ENCODE measurements around the gene MBNL2. TPM values are rescaled to one million over a fixed set of nuclear protein-coding genes. Genes with fewer than 3 reads are reported as not detected.

MBNL2 gene
- total RNA-seq, 2 experiments from 2014 or later: 2.7 to 7.4 TPM

DNA sequence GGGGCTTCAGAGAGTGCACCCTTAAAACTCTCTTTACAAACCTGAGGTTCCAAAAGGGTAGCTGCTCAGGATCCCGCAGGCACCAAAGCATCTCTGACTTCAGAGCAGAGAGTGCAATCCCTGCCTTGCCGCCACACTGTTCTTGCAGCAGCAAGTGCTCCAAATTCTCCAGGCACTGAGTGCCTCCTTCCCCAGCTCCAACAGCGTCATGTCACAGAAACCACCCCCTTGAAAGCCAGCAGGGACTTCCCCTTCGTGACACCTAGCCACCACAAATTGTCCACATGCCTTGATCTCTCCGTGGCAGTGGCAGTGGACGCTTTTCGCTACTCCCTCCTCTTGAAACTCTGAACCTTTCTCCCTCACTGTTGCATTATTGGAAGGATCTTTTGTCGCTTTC lies 39.9 kb downstream of the MBNL2 start:
- H3K9me2 ChIP-seq (ENCODE audit: insufficient read depth, low read length): no peaks in the 10 kb centered on the region
- no peak overlapping the region for H2AFZ ChIP-seq (ENCODE audit: low read length)
- intact Hi-C loops (cut with micrococcal nuclease; ENCODE audit: unreplicated experiment): no loop called here
- H3K36me3 ChIP-seq (ENCODE audit: insufficient read depth, low read length): no peaks in the 10 kb centered on the region
- BruUV-seq (replicated peaks): no TSS peak
- H3K4me2 ChIP-seq (ENCODE audit: low read length): no peak overlapping the region
- no peaks in the 10 kb centered on the region; the same call in 1 of the 2 replicates for H4K20me1 ChIP-seq (ENCODE audit: insufficient read depth, low read length)
- H3K79me2 ChIP-seq (ENCODE audit: insufficient read depth, low read depth, low read length): no peaks in the 10 kb centered on the region
- H3K4me1 ChIP-seq (ENCODE audit: insufficient read depth, low read length, poor library complexity, severe bottlenecking): peaks cover 8% of the 10 kb centered on the region
- no peak overlapping the region for H3K27ac ChIP-seq (ENCODE audit: low read depth, low read length, poor library complexity, severe bottlenecking)
- TF ChIP-seq, protein P1, sequence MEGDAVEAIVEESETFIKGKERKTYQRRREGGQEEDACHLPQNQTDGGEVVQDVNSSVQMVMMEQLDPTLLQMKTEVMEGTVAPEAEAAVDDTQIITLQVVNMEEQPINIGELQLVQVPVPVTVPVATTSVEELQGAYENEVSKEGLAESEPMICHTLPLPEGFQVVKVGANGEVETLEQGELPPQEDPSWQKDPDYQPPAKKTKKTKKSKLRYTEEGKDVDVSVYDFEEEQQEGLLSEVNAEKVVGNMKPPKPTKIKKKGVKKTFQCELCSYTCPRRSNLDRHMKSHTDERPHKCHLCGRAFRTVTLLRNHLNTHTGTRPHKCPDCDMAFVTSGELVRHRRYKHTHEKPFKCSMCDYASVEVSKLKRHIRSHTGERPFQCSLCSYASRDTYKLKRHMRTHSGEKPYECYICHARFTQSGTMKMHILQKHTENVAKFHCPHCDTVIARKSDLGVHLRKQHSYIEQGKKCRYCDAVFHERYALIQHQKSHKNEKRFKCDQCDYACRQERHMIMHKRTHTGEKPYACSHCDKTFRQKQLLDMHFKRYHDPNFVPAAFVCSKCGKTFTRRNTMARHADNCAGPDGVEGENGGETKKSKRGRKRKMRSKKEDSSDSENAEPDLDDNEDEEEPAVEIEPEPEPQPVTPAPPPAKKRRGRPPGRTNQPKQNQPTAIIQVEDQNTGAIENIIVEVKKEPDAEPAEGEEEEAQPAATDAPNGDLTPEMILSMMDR (conservative IDR thresholded peaks at IDR 0.05; ENCODE audit: low read length): no peak
- no peak for TF ChIP-seq EZH2phosphoT487 (IDR thresholded peaks at IDR 0.05; ENCODE audit: borderline replicate concordance, low read depth, low read length)
- H3K9me3 ChIP-seq (ENCODE audit: low read length): no peaks in the 10 kb centered on the region
- DNase-seq (ENCODE audit: low spot score): no peak
- CTCF ChIA-PET (ENCODE audit: unreplicated experiment): no interaction called here
- H3K4me3 ChIP-seq (ENCODE audit: low read depth, low read length, poor library complexity, severe bottlenecking): no peak overlapping the region
- POLR2A ChIA-PET: no interaction called here

DNA sequence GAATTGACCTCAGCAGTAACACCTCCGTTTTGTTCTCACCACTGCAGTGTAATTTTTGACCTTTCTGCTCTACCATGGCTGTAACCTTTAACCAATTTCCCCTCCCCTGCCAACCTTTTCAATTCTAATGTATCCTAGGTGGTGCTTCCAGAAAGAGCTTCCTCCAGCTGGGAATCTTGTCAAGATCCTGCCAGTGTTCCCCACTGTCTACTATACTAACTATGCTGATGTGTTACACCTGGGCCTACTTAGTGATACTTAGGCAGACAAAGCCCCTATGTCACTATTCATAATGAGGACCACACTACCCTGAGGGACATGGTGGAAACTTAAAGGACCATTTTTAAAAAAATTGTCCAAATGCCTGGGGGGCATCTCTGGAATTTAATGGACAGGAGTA lies 41.0 kb downstream of the MBNL2 start:
- no peak for TF ChIP-seq EZH2phosphoT487 (IDR thresholded peaks at IDR 0.05; ENCODE audit: borderline replicate concordance, low read depth, low read length)
- TF ChIP-seq, protein P1 (conservative IDR thresholded peaks at IDR 0.05; ENCODE audit: low read length): no peak
- H4K20me1 ChIP-seq (ENCODE audit: insufficient read depth, low read length): no peaks in the 10 kb centered on the region; the same call in 1 of the 2 replicates
- DNase-seq (ENCODE audit: low spot score): no peak
- no peaks in the 10 kb centered on the region for H3K9me3 ChIP-seq (ENCODE audit: low read length)
- no peak overlapping the region for H3K4me3 ChIP-seq (ENCODE audit: low read depth, low read length, poor library complexity, severe bottlenecking)
- H3K4me2 ChIP-seq (ENCODE audit: low read length): no peak overlapping the region
- ChIA-PET POLR2A (no interaction called here), CTCF (ENCODE audit: unreplicated experiment) (no interaction called here)
- no peaks in the 10 kb centered on the region for H3K79me2 ChIP-seq (ENCODE audit: insufficient read depth, low read depth, low read length)
- intact Hi-C loops (cut with micrococcal nuclease; ENCODE audit: unreplicated experiment): no loop called here
- no peaks in the 10 kb centered on the region for H3K36me3 ChIP-seq (ENCODE audit: insufficient read depth, low read length)
- H3K4me1 ChIP-seq (ENCODE audit: insufficient read depth, low read length, poor library complexity, severe bottlenecking): peaks cover 8% of the 10 kb centered on the region
- BruUV-seq (replicated peaks): no TSS peak
- H3K27ac ChIP-seq (ENCODE audit: low read depth, low read length, poor library complexity, severe bottlenecking): no peak overlapping the region
- no peaks in the 10 kb centered on the region for H3K9me2 ChIP-seq (ENCODE audit: insufficient read depth, low read length)
- H2AFZ ChIP-seq (ENCODE audit: low read length): no peak overlapping the region

DNA sequence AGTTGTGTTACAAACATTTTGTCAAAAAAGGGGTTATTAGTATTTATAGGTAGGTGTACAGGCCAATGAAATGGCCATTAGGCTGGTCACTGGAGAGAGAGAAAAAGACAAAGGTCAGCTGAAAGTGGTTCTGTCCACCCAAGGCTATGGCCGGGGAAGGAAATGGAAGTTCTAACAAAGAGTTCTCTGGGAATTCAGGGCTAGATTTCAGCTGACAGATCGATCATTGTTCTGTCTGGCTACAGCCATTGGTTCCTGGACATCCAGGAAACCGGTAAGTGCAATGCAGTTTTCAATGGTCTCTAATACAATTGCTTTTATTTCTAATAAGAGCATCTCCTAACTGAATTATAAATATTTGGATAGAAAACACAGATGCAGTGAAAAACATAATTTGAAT lies 42.5 kb downstream of the MBNL2 start:
- Histone ChIP-seq H3K79me2 (ENCODE audit: insufficient read depth, low read depth, low read length) (no peaks in the 10 kb centered on the region), H3K36me3 (ENCODE audit: insufficient read depth, low read length) (no peaks in the 10 kb centered on the region), H3K4me3 (ENCODE audit: low read depth, low read length, poor library complexity, severe bottlenecking) (no peak overlapping the region), H3K4me1 (ENCODE audit: insufficient read depth, low read length, poor library complexity, severe bottlenecking) (peaks cover 8% of the 10 kb centered on the region), H3K4me2 (ENCODE audit: low read length) (no peak overlapping the region), H2AFZ (ENCODE audit: low read length) (no peak overlapping the region), H3K9me2 (ENCODE audit: insufficient read depth, low read length) (no peaks in the 10 kb centered on the region), H4K20me1 (ENCODE audit: insufficient read depth, low read length) (no peaks in the 10 kb centered on the region), H3K9me3 (ENCODE audit: low read length) (no peaks in the 10 kb centered on the region), H3K27ac (ENCODE audit: low read depth, low read length, poor library complexity, severe bottlenecking) (no peak overlapping the region)
- TF ChIP-seq EZH2phosphoT487 (IDR thresholded peaks at IDR 0.05; ENCODE audit: borderline replicate concordance, low read depth, low read length): no peak
- TF ChIP-seq, protein P1 (conservative IDR thresholded peaks at IDR 0.05; ENCODE audit: low read length): no peak
- ChIA-PET CTCF (ENCODE audit: unreplicated experiment) (no interaction called here), POLR2A (no interaction called here)
- no TSS peak for BruUV-seq (replicated peaks)
- no peak for DNase-seq (ENCODE audit: low spot score)
- intact Hi-C loops (cut with micrococcal nuclease; ENCODE audit: unreplicated experiment): no loop called here

All from OCI-LY7 (cell line).